NK-92 treated with Interleukin-12 subunit alpha and Interleukin-12 subunit beta, amount 100 ng/mL, for 24 hours (cell line): Measurements from ENCODE around the gene PDLIM3.

Source experiments
- DNase-seq: peaks from one replicate; lab custom pipeline; 2025; lab: John Stamatoyannopoulos, UW

PDLIM3 gene

GRCh38 chr4:185470501-185471195 lies 64.7 kb downstream of the PDLIM3 start:
- DNase-seq, result no peak

GRCh38 chr4:185469580-185470154 lies 65.6 kb downstream of the PDLIM3 start:
- DNase-seq, result no peak

GRCh38 chr4:185468999-185469398 lies 66.3 kb downstream of the PDLIM3 start:
- no peak for DNase-seq

GRCh38 chr4:185467991-185468390 lies 67.3 kb downstream of the PDLIM3 start:
- no peak for DNase-seq

GRCh38 chr4:185467101-185467500 lies 68.2 kb downstream of the PDLIM3 start:
- no peak for DNase-seq

GRCh38 chr4:185465707-185466106 lies 69.6 kb downstream of the PDLIM3 start:
- DNase-seq, result no peak

- no peak for DNase-seq
Observed at GRCh38 chr4:185464887-185465286, 70.4 kb downstream of the PDLIM3 start.

GRCh38 chr4:185464183-185464582 lies 71.1 kb downstream of the PDLIM3 start:
- no peak for DNase-seq

- no peak for DNase-seq
Observed at GRCh38 chr4:185463541-185463940, 71.8 kb downstream of the PDLIM3 start.

GRCh38 chr4:185461565-185461964 lies 73.7 kb downstream of the PDLIM3 start:
- no peak for DNase-seq

- no peak for DNase-seq
Observed at GRCh38 chr4:185457136-185457535, 78.2 kb downstream of the PDLIM3 start.

GRCh38 chr4:185456131-185456530 lies 79.2 kb downstream of the PDLIM3 start:
- no peak for DNase-seq
